Measurements from ENCODE around the gene IFNAR2. TPM values are rescaled to one million over a fixed set of nuclear protein-coding genes. Genes with fewer than 3 reads are reported as not detected.
A peak's percentile ranks its signal among the peaks of the same experiment; 100 is the strongest.

IFNAR2 gene
- total RNA-seq, 2 experiments from 2014 or later, result 22.1 to 93.5 TPM

DNA sequence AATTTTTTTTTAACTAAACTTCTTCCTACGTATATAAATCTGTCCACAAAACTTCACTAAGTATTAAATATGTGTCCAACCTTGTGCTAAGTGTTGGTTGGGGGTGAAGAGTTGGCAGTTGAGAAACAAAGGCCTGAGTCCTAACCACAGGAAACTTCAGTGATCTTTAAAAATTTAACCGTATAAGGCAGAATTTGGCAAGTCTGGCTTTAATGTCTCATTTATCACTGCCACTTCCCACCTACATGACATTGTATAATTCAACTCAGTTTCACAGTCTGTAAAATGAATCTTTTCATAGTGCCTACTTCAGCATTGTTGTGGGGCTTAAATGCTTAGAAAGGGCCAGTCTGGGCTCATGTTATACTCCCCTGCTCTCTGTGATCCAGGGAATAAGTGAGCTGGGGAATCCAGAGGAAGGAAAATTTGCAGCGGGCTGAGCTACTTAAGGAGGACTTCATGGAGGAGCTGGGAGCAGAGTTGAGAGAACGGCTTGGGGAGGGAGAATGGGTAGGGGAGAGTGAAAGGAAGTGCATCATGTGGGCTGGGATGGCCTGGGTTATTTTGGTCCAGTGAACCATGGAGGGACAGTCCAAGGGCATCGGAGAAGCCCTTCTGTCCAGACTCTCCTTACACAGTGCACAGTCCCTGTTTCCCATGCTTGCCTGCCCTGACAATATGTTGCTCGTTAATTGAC lies 14.5 kb downstream of the IFNAR2 start:
- Histone ChIP-seq H3K4me2 (ENCODE audit: low read length) (no peak overlapping the region), H3K4me1 (ENCODE audit: insufficient read depth, low read length, poor library complexity, severe bottlenecking) (peaks cover 28% of the 10 kb centered on the region), H3K79me2 (ENCODE audit: insufficient read depth, low read depth, low read length) (peaks cover 64% of the 10 kb centered on the region), H3K9me2 (ENCODE audit: insufficient read depth, low read length) (no peaks in the 10 kb centered on the region), H3K27ac (ENCODE audit: low read depth, low read length, poor library complexity, severe bottlenecking) (no peak overlapping the region), H2AFZ (ENCODE audit: low read length) (no peak overlapping the region), H3K36me3 (ENCODE audit: insufficient read depth, low read length) (peaks cover 97% of the 10 kb centered on the region), H3K4me3 (ENCODE audit: low read depth, low read length, poor library complexity, severe bottlenecking) (no peak overlapping the region), H4K20me1 (ENCODE audit: insufficient read depth, low read length) (no peaks in the 10 kb centered on the region), H3K9me3 (ENCODE audit: low read length) (no peaks in the 10 kb centered on the region)
- intact Hi-C loops (cut with micrococcal nuclease; ENCODE audit: unreplicated experiment), result no loop called here
- no peak for DNase-seq (ENCODE audit: low spot score)
- POLR2A ChIA-PET, result interaction anchor here (0.7 to 1.0 kb wide), 2 partner anchors 9 to 50 kb away, joined by 3 to 4 read pairs; no protein-coding TSS in a partner anchor
- TSS peak; percentile 45 for BruUV-seq (replicated peaks)
- TF ChIP-seq, protein P1, sequence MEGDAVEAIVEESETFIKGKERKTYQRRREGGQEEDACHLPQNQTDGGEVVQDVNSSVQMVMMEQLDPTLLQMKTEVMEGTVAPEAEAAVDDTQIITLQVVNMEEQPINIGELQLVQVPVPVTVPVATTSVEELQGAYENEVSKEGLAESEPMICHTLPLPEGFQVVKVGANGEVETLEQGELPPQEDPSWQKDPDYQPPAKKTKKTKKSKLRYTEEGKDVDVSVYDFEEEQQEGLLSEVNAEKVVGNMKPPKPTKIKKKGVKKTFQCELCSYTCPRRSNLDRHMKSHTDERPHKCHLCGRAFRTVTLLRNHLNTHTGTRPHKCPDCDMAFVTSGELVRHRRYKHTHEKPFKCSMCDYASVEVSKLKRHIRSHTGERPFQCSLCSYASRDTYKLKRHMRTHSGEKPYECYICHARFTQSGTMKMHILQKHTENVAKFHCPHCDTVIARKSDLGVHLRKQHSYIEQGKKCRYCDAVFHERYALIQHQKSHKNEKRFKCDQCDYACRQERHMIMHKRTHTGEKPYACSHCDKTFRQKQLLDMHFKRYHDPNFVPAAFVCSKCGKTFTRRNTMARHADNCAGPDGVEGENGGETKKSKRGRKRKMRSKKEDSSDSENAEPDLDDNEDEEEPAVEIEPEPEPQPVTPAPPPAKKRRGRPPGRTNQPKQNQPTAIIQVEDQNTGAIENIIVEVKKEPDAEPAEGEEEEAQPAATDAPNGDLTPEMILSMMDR (conservative IDR thresholded peaks at IDR 0.05; ENCODE audit: low read length), result no peak
- no peak for TF ChIP-seq EZH2phosphoT487 (IDR thresholded peaks at IDR 0.05; ENCODE audit: borderline replicate concordance, low read depth, low read length)
- CTCF ChIA-PET (ENCODE audit: unreplicated experiment), result no interaction called here

DNA sequence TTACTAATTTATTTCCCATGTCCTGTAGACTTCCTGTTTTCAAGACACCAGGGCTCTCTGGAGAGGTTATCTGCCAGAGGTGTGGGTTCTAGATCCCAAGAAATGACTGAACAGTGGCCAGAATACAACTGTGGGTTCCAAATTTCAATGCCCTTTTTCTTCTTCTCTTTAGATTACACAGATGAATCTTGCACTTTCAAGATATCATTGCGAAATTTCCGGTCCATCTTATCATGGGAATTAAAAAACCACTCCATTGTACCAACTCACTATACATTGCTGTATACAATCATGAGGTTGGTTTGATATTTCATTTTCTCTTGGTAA lies 15.0 kb downstream of the IFNAR2 start:
- H3K79me2 ChIP-seq (ENCODE audit: insufficient read depth, low read depth, low read length), result peaks cover 59% of the 10 kb centered on the region
- intact Hi-C loops (cut with micrococcal nuclease; ENCODE audit: unreplicated experiment), result no loop called here
- peaks cover 23% of the 10 kb centered on the region for H3K4me1 ChIP-seq (ENCODE audit: insufficient read depth, low read length, poor library complexity, severe bottlenecking)
- no peak overlapping the region for H3K27ac ChIP-seq (ENCODE audit: low read depth, low read length, poor library complexity, severe bottlenecking)
- peaks cover 99% of the 10 kb centered on the region for H3K36me3 ChIP-seq (ENCODE audit: insufficient read depth, low read length)
- POLR2A ChIA-PET, result no interaction called here
- H3K4me2 ChIP-seq (ENCODE audit: low read length), result no peak overlapping the region
- TF ChIP-seq EZH2phosphoT487 (IDR thresholded peaks at IDR 0.05; ENCODE audit: borderline replicate concordance, low read depth, low read length), result no peak
- TF ChIP-seq, protein P1 (conservative IDR thresholded peaks at IDR 0.05; ENCODE audit: low read length), result no peak
- no peaks in the 10 kb centered on the region for H3K9me3 ChIP-seq (ENCODE audit: low read length)
- CTCF ChIA-PET (ENCODE audit: unreplicated experiment), result no interaction called here
- no peaks in the 10 kb centered on the region for H4K20me1 ChIP-seq (ENCODE audit: insufficient read depth, low read length)
- no peak overlapping the region for H2AFZ ChIP-seq (ENCODE audit: low read length)
- no peaks in the 10 kb centered on the region for H3K9me2 ChIP-seq (ENCODE audit: insufficient read depth, low read length)
- no TSS peak for BruUV-seq (replicated peaks)
- H3K4me3 ChIP-seq (ENCODE audit: low read depth, low read length, poor library complexity, severe bottlenecking), result no peak overlapping the region
- no peak for DNase-seq (ENCODE audit: low spot score)

DNA sequence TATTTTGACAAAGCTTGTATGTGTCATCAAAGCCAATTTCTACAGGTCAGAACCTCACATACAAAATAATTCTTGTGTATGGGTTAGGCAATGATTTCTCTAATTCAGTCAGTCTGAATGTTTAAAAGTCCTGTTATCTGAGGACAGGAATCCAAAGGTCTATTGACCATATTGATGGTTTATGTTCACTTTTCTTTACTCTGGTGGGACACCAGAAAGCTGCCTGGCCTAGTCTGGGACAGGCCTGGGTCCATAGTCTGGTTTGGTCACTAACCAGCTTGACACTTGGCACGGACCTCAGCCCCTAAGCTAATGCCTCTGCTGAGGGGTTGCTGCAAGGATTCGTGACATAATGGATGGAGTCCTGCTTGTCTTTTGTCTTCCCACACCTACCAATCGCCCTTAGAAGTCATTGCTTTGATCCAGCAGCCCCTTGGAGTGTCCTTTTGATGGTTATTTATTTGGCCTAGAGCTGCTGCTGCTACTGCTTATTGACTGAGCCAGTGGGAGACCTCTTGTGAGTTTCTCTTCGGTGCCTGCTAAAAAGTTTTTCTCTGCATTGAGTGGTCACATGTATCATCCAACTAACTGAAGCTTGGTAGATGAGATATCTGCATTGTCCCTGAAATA lies 15.7 kb downstream of the IFNAR2 start:
- Histone ChIP-seq H3K9me3 (ENCODE audit: low read length) (no peaks in the 10 kb centered on the region), H4K20me1 (ENCODE audit: insufficient read depth, low read length) (no peaks in the 10 kb centered on the region), H3K27ac (ENCODE audit: low read depth, low read length, poor library complexity, severe bottlenecking) (no peak overlapping the region), H3K4me3 (ENCODE audit: low read depth, low read length, poor library complexity, severe bottlenecking) (no peak overlapping the region), H3K79me2 (ENCODE audit: insufficient read depth, low read depth, low read length) (peaks cover 58% of the 10 kb centered on the region), H3K9me2 (ENCODE audit: insufficient read depth, low read length) (no peaks in the 10 kb centered on the region), H3K36me3 (ENCODE audit: insufficient read depth, low read length) (peaks cover 99% of the 10 kb centered on the region), H2AFZ (ENCODE audit: low read length) (no peak overlapping the region), H3K4me1 (ENCODE audit: insufficient read depth, low read length, poor library complexity, severe bottlenecking) (peaks cover 16% of the 10 kb centered on the region), H3K4me2 (ENCODE audit: low read length) (no peak overlapping the region)
- TF ChIP-seq, protein P1 (conservative IDR thresholded peaks at IDR 0.05; ENCODE audit: low read length), result no peak
- TF ChIP-seq EZH2phosphoT487 (IDR thresholded peaks at IDR 0.05; ENCODE audit: borderline replicate concordance, low read depth, low read length), result no peak
- BruUV-seq (replicated peaks), result no TSS peak
- CTCF ChIA-PET (ENCODE audit: unreplicated experiment), result no interaction called here
- intact Hi-C loops (cut with micrococcal nuclease; ENCODE audit: unreplicated experiment), result no loop called here
- DNase-seq (ENCODE audit: low spot score), result no peak
- POLR2A ChIA-PET, result interaction anchor here (1.3 kb wide), 1 partner anchor 10 kb away, joined by 3 read pairs; no protein-coding TSS in a partner anchor

Data from OCI-LY7 (cell line).